ENCODE data around the gene C12orf56. TPM values are rescaled to one million over a fixed set of nuclear protein-coding genes. Genes with fewer than 3 reads are reported as not detected.

The C12orf56 gene
- total and polyA plus RNA-seq, 9 of the 15 experiments (the other 6 are each of a cell fraction or from before 2014, with no cell fraction given), result 0.40 to 4.8 (median 1.2) TPM

DNA sequence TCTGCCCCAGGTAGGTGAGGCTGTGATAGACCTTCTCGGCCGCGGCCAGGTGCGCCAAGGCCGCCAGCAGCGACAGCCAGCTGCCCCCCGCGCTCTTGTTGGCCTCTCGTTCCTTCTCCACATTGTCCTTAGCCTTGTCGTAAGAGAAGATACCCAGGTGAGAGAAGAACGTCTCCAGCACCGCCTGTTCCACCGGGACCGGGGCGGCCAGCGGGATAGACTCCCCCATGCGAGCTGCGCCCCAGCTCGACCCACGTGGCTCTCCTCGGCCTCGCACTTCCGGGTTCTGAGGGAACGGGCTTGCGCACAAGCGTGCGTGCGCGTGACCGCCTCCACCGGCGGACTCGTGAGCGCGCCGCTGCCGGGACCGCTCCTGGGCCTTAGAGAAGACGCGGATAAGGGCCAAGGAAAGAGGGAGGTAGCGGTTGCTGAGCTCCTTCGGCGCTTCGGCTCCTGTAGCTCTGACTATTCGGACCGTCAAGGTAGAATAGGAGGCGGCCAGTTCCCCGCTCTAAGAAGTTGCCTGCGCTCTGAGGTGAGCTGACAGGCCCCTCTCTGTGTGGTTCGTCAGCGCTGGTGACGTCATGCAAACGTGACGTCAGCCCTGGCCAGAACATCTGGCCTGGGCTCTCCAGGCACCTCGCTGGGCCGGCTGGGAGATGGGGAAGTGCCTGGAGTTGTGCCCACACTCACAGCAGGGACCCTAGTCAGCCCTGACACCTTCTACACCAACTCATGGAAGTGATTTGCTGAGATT lies 168.4 kb downstream of the C12orf56 start, which contains the start of gene KICS2 (continued):
- TF ChIP-seq, protein P1, sequence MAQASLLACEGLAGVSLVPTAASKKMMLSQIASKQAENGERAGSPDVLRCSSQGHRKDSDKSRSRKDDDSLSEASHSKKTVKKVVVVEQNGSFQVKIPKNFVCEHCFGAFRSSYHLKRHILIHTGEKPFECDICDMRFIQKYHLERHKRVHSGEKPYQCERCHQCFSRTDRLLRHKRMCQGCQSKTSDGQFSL (CRISPR knock-in tag; IDR thresholded peaks at IDR 0.05), result peak; percentile 77
- TF ChIP-seq, protein P1 (tag; IDR thresholded peaks at IDR 0.05), result no peak; a peak in 1 of 4 replicates
- peak; percentile 96 for TF ChIP-seq CREB1 (IDR thresholded peaks at IDR 0.05)
- peak; percentile 97 for TF ChIP-seq CREB1 (CRISPR knock-in tag; IDR thresholded peaks at IDR 0.05)
- TF ChIP-seq ZKSCAN3 (CRISPR knock-in tag; IDR thresholded peaks at IDR 0.05), result no peak
- TF ChIP-seq ZNF224 (CRISPR knock-in tag; IDR thresholded peaks at IDR 0.05), result 0 out of 2 replicates have a peak, but pooled peaks have one; percentile 20
- peak; percentile 90 for TF ChIP-seq PHF8 (IDR thresholded peaks at IDR 0.05; ENCODE audit: borderline replicate concordance, low read length)
- TF ChIP-seq KHSRP (IDR thresholded peaks at IDR 0.05), result peak; percentile 97
- peak; percentile 40; the same call in 1 of the 2 replicates for TF ChIP-seq ZNF707 (CRISPR knock-in tag; conservative IDR thresholded peaks at IDR 0.05)
- no peak for TF ChIP-seq TCF3 (CRISPR knock-in tag; IDR thresholded peaks at IDR 0.05)
- TF ChIP-seq ELF2 (CRISPR knock-in tag; IDR thresholded peaks at IDR 0.05), result peak; percentile 99
- peak; percentile 45; the same call in 1 of the 2 replicates for TF ChIP-seq MBD2 (IDR thresholded peaks at IDR 0.05; ENCODE audit: borderline replicate concordance, low read depth)
- no peak for TF ChIP-seq ZNF184 (CRISPR knock-in tag; IDR thresholded peaks at IDR 0.05)
- TF ChIP-seq MCM3 (IDR thresholded peaks at IDR 0.05), result no peak
- TF ChIP-seq CC2D1A (IDR thresholded peaks at IDR 0.05), result no peak
- no peak for TF ChIP-seq PRPF4 (IDR thresholded peaks at IDR 0.05; ENCODE audit: insufficient read depth, low read depth, low read length, poor library complexity, severe bottlenecking)
- TF ChIP-seq SETDB1 (IDR thresholded peaks at IDR 0.05; ENCODE audit: low read length), result no peak
- TF ChIP-seq RBM15 (IDR thresholded peaks at IDR 0.05; ENCODE audit: insufficient read depth, low read length), result no peak
- TF ChIP-seq KLF10 (CRISPR knock-in tag; IDR thresholded peaks at IDR 0.05), result no peak
- TF ChIP-seq ZEB2 (IDR thresholded peaks at IDR 0.05), result peak; percentile 80; the same call in 1 of the 2 replicates
- TF ChIP-seq, protein P2, sequence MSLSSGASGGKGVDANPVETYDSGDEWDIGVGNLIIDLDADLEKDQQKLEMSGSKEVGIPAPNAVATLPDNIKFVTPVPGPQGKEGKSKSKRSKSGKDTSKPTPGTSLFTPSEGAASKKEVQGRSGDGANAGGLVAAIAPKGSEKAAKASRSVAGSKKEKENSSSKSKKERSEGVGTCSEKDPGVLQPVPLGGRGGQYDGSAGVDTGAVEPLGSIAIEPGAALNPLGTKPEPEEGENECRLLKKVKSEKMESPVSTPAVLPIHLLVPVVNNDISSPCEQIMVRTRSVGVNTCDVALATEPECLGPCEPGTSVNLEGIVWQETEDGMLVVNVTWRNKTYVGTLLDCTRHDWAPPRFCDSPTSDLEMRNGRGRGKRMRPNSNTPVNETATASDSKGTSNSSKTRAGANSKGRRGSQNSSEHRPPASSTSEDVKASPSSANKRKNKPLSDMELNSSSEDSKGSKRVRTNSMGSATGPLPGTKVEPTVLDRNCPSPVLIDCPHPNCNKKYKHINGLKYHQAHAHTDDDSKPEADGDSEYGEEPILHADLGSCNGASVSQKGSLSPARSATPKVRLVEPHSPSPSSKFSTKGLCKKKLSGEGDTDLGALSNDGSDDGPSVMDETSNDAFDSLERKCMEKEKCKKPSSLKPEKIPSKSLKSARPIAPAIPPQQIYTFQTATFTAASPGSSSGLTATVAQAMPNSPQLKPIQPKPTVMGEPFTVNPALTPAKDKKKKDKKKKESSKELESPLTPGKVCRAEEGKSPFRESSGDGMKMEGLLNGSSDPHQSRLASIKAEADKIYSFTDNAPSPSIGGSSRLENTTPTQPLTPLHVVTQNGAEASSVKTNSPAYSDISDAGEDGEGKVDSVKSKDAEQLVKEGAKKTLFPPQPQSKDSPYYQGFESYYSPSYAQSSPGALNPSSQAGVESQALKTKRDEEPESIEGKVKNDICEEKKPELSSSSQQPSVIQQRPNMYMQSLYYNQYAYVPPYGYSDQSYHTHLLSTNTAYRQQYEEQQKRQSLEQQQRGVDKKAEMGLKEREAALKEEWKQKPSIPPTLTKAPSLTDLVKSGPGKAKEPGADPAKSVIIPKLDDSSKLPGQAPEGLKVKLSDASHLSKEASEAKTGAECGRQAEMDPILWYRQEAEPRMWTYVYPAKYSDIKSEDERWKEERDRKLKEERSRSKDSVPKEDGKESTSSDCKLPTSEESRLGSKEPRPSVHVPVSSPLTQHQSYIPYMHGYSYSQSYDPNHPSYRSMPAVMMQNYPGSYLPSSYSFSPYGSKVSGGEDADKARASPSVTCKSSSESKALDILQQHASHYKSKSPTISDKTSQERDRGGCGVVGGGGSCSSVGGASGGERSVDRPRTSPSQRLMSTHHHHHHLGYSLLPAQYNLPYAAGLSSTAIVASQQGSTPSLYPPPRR (CRISPR knock-in tag; IDR thresholded peaks at IDR 0.05; ENCODE audit: borderline replicate concordance), result no peak
- TF ChIP-seq HNRNPL (IDR thresholded peaks at IDR 0.05; ENCODE audit: low read depth, low read length), result no peak
- peak; percentile 64 for TF ChIP-seq HCFC1 (IDR thresholded peaks at IDR 0.05; ENCODE audit: low read depth, low read length)
- TF ChIP-seq ZNF589 (CRISPR knock-in tag; IDR thresholded peaks at IDR 0.05; ENCODE audit: low read depth), result 0 out of 2 replicates have a peak, but pooled peaks have one; percentile 50
- TF ChIP-seq RBM22 (IDR thresholded peaks at IDR 0.05; ENCODE audit: low read depth, low read length, poor library complexity, severe bottlenecking), result no peak
- 0 out of 2 replicates have a peak, but pooled peaks have one; percentile 7 for TF ChIP-seq ERF (CRISPR knock-in tag; IDR thresholded peaks at IDR 0.05)

Data from K562 (cell line).